Measurements from ENCODE around the gene PDE8B.

The PDE8B gene

GRCh38 chr5:77425420-77425819, 214.9 kb downstream of the PDE8B start:
- TF ChIP-seq EGR1 (IDR thresholded peaks at IDR 0.05), result no peak
- no peak for TF ChIP-seq NFIC (IDR thresholded peaks at IDR 0.05)
- no peak for TF ChIP-seq TCF12 (IDR thresholded peaks at IDR 0.05; ENCODE audit: low read depth)
- TF ChIP-seq ZBTB7A (IDR thresholded peaks at IDR 0.05; ENCODE audit: low read depth), result no peak
- TF ChIP-seq, protein P1, sequence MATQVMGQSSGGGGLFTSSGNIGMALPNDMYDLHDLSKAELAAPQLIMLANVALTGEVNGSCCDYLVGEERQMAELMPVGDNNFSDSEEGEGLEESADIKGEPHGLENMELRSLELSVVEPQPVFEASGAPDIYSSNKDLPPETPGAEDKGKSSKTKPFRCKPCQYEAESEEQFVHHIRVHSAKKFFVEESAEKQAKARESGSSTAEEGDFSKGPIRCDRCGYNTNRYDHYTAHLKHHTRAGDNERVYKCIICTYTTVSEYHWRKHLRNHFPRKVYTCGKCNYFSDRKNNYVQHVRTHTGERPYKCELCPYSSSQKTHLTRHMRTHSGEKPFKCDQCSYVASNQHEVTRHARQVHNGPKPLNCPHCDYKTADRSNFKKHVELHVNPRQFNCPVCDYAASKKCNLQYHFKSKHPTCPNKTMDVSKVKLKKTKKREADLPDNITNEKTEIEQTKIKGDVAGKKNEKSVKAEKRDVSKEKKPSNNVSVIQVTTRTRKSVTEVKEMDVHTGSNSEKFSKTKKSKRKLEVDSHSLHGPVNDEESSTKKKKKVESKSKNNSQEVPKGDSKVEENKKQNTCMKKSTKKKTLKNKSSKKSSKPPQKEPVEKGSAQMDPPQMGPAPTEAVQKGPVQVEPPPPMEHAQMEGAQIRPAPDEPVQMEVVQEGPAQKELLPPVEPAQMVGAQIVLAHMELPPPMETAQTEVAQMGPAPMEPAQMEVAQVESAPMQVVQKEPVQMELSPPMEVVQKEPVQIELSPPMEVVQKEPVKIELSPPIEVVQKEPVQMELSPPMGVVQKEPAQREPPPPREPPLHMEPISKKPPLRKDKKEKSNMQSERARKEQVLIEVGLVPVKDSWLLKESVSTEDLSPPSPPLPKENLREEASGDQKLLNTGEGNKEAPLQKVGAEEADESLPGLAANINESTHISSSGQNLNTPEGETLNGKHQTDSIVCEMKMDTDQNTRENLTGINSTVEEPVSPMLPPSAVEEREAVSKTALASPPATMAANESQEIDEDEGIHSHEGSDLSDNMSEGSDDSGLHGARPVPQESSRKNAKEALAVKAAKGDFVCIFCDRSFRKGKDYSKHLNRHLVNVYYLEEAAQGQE (IDR thresholded peaks at IDR 0.05; ENCODE audit: low read depth), result no peak
- TF ChIP-seq CREB1 (IDR thresholded peaks at IDR 0.05; ENCODE audit: low read depth), result no peak
- no peak for TF ChIP-seq EP300 (IDR thresholded peaks at IDR 0.05; ENCODE audit: borderline replicate concordance)
- no peak for TF ChIP-seq FOXM1 (IDR thresholded peaks at IDR 0.05; ENCODE audit: borderline replicate concordance, low read depth)
- TF ChIP-seq, protein P2, sequence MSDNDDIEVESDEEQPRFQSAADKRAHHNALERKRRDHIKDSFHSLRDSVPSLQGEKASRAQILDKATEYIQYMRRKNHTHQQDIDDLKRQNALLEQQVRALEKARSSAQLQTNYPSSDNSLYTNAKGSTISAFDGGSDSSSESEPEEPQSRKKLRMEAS (IDR thresholded peaks at IDR 0.05), result no peak
- no peak for TF ChIP-seq TEAD4 (IDR thresholded peaks at IDR 0.05)
- no peak for TF ChIP-seq TAF1 (IDR thresholded peaks at IDR 0.05; ENCODE audit: low read depth)
- TF ChIP-seq USF1 (IDR thresholded peaks at IDR 0.05), result no peak
- no peak for TF ChIP-seq RAD21 (IDR thresholded peaks at IDR 0.05; ENCODE audit: low read depth)
- TF ChIP-seq CEBPB (IDR thresholded peaks at IDR 0.05), result no peak
- TF ChIP-seq YY1 (IDR thresholded peaks at IDR 0.05; ENCODE audit: low read depth), result no peak

DNA sequence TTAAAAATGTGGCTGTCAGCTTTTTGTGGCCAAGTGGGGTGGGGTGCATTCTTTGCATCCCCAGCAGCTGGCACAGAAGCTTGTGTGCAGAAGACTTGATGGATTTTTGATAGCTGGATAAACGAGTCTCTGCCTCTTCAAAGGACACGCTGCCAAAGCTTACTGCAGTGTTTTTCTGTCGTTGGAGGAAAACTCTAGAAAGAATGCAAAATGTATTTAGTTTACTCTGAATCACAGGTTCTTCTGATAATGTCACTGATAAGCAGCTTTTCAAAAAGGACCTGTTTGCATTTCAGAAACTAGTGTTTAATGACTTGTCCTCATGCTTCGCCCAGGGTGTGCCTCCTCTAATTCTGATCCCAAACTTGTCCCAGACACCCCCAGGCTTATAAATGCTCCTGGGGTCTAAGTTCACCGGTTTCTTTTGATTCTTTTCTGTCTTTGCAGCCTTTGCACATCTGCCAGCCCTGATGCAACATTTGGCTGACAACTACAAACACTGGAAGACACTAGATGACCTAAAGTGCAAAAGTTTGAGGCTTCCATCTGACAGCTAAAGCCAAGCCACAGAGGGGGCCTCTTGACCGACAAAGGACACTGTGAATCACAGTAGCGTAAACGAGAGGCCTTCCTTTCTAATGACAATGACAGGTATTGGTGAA, 215.6 kb downstream of the PDE8B start:
- TF ChIP-seq TCF12 (IDR thresholded peaks at IDR 0.05; ENCODE audit: low read depth) (no peak), TEAD4 (IDR thresholded peaks at IDR 0.05) (no peak), CREB1 (IDR thresholded peaks at IDR 0.05; ENCODE audit: low read depth) (no peak), EGR1 (IDR thresholded peaks at IDR 0.05) (no peak), RAD21 (IDR thresholded peaks at IDR 0.05; ENCODE audit: low read depth) (no peak), TAF1 (IDR thresholded peaks at IDR 0.05; ENCODE audit: low read depth) (no peak), NFIC (IDR thresholded peaks at IDR 0.05) (no peak), CEBPB (IDR thresholded peaks at IDR 0.05) (no peak), EP300 (IDR thresholded peaks at IDR 0.05; ENCODE audit: borderline replicate concordance) (no peak), YY1 (IDR thresholded peaks at IDR 0.05; ENCODE audit: low read depth) (no peak), ZBTB7A (IDR thresholded peaks at IDR 0.05; ENCODE audit: low read depth) (no peak)
- TF ChIP-seq, protein P1 (IDR thresholded peaks at IDR 0.05; ENCODE audit: low read depth), result no peak
- TF ChIP-seq, protein P2 (IDR thresholded peaks at IDR 0.05), result no peak

DNA sequence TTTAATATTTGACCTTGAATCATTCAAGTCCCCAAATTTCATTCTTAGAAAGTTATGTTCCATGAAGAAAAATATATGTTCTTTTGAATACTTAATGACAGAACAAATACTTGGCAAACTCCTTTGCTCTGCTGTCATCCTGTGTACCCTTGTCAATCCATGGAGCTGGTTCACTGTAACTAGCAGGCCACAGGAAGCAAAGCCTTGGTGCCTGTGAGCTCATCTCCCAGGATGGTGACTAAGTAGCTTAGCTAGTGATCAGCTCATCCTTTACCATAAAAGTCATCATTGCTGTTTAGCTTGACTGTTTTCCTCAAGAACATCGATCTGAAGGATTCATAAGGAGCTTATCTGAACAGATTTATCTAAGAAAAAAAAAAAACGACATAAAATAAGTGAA, 216.2 kb downstream of the PDE8B start:
- TF ChIP-seq CREB1 (IDR thresholded peaks at IDR 0.05; ENCODE audit: low read depth) (no peak), TEAD4 (IDR thresholded peaks at IDR 0.05) (no peak), CEBPB (IDR thresholded peaks at IDR 0.05) (no peak), RAD21 (IDR thresholded peaks at IDR 0.05; ENCODE audit: low read depth) (no peak), FOXM1 (IDR thresholded peaks at IDR 0.05; ENCODE audit: borderline replicate concordance, low read depth) (no peak)

GRCh38 chr5:77427998-77428397, 217.5 kb downstream of the PDE8B start:
- no peak for TF ChIP-seq TAF1 (IDR thresholded peaks at IDR 0.05; ENCODE audit: low read depth)
- TF ChIP-seq TEAD4 (IDR thresholded peaks at IDR 0.05), result no peak
- TF ChIP-seq YY1 (IDR thresholded peaks at IDR 0.05; ENCODE audit: low read depth), result no peak
- TF ChIP-seq TCF12 (IDR thresholded peaks at IDR 0.05; ENCODE audit: low read depth), result no peak
- no peak for TF ChIP-seq EGR1 (IDR thresholded peaks at IDR 0.05)
- TF ChIP-seq NFIC (IDR thresholded peaks at IDR 0.05), result no peak
- no peak for TF ChIP-seq EP300 (IDR thresholded peaks at IDR 0.05; ENCODE audit: borderline replicate concordance)
- no peak for TF ChIP-seq CREB1 (IDR thresholded peaks at IDR 0.05; ENCODE audit: low read depth)
- TF ChIP-seq RAD21 (IDR thresholded peaks at IDR 0.05; ENCODE audit: low read depth), result no peak
- TF ChIP-seq USF1 (IDR thresholded peaks at IDR 0.05), result no peak
- no peak for TF ChIP-seq ZBTB7A (IDR thresholded peaks at IDR 0.05; ENCODE audit: low read depth)
- no peak for TF ChIP-seq FOXM1 (IDR thresholded peaks at IDR 0.05; ENCODE audit: borderline replicate concordance, low read depth)
- no peak for TF ChIP-seq CEBPB (IDR thresholded peaks at IDR 0.05)
- TF ChIP-seq, protein P2 (IDR thresholded peaks at IDR 0.05), result no peak
- TF ChIP-seq, protein P1 (IDR thresholded peaks at IDR 0.05; ENCODE audit: low read depth), result no peak

Data from Ishikawa (cell line).